PC-3 (cell line): ENCODE data around the gene ACAP3.

ENCODE experiments used
- EZH2 ChIP-seq: fragments of 300-600 bp; sonication (generic); IDR thresholded peaks from one replicate; pipeline ENCODE4 v1.6.1; 2017; ENCODE audit warnings: antibody characterized with exemption, mild to moderate bottlenecking, low read length; ENCODE audit not compliant: unreplicated experiment
- TF ChIP-seq, protein P1 (sequence below): fragments of 300-600 bp; sonication (generic); conservative IDR thresholded peaks from 2 replicates; pipeline ENCODE4 v1.5.1; 2017; ENCODE audit warnings: antibody characterized with exemption, low read depth, mild to moderate bottlenecking, low read length

DNA sequence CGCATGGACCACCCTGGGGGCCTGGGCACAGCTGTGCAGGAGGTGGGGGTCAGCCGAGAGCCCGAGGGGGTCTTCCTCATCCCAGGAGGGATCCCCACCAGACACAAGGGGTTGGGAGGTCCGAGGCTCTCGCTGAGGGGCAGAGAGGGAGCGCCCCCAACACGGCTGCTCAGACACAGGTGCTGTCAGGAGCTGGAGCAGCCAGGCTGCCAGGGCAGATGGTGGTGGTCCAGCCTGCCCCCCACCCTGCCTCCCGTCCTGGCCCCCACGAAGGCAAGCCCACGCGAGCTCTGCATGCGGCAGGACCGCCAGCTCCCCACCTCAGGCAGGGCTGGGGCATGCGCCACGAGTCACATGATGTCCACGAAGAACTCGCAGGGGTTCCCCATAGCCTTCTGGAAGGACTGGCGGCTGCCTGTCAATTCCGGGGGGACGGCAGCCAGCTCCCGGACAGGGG is 28.1 kb upstream of the ACAP3 start:
- TF ChIP-seq, protein P1, sequence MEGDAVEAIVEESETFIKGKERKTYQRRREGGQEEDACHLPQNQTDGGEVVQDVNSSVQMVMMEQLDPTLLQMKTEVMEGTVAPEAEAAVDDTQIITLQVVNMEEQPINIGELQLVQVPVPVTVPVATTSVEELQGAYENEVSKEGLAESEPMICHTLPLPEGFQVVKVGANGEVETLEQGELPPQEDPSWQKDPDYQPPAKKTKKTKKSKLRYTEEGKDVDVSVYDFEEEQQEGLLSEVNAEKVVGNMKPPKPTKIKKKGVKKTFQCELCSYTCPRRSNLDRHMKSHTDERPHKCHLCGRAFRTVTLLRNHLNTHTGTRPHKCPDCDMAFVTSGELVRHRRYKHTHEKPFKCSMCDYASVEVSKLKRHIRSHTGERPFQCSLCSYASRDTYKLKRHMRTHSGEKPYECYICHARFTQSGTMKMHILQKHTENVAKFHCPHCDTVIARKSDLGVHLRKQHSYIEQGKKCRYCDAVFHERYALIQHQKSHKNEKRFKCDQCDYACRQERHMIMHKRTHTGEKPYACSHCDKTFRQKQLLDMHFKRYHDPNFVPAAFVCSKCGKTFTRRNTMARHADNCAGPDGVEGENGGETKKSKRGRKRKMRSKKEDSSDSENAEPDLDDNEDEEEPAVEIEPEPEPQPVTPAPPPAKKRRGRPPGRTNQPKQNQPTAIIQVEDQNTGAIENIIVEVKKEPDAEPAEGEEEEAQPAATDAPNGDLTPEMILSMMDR: no peak
- no peak for TF ChIP-seq EZH2
